GM13977 (cell line): ENCODE data around the gene TAF15.

ENCODE experiments used
- DNase-seq: peaks from one replicate; pipeline ENCODE4 v3.0.0; 2012; ENCODE audit warnings: low spot score
- in situ Hi-C: fragments of 300-500 bp; cut with MboI; formaldehyde crosslinking; loops from one replicate; pipeline ENCODE4 v1.12.0; 2022; ENCODE audit warnings: low sequenced_read_pairs, low pct_unique_long_range_greater_than_20kb, mixed read lengths, inconsistent platforms; ENCODE audit not compliant: unreplicated experiment
- TF ChIP-seq, protein P1 (sequence below): IDR thresholded peaks from 2 replicates; pipeline ENCODE4 v1.5.1; 2012; ENCODE audit warnings: mild to moderate bottlenecking, control low read depth; ENCODE audit not compliant: insufficient read depth; ENCODE audit errors: extremely low read depth, missing control alignments

Gene TAF15

GRCh38 chr17:35784895-35785294 is 24.4 kb upstream of the TAF15 start:
- in situ Hi-C loops, result no loop called here

DNA sequence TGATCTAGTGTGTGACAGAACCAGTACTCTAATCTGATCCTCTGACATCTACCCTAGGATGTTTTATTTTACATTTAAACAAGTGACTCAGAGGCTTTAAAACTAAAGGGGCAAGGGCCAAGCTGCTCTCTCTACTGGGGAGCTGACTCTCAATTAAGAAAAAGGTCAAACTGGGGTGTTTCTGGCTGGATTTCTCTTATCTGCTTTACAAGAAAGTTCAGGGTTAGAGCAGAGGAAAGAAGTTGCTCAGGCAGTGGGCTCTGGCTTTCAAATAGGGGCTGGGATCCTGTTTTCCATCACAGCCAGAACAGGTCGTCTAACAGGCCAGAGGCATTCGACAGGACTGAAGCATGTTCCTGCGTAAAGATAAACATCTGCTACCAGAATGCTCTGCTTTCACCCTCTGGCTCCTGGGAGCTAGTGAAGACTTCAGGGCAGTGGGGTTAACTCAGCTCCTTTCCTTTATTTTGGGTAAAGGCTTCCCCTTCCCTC is 22.3 kb upstream of the TAF15 start:
- TF ChIP-seq, protein P1, sequence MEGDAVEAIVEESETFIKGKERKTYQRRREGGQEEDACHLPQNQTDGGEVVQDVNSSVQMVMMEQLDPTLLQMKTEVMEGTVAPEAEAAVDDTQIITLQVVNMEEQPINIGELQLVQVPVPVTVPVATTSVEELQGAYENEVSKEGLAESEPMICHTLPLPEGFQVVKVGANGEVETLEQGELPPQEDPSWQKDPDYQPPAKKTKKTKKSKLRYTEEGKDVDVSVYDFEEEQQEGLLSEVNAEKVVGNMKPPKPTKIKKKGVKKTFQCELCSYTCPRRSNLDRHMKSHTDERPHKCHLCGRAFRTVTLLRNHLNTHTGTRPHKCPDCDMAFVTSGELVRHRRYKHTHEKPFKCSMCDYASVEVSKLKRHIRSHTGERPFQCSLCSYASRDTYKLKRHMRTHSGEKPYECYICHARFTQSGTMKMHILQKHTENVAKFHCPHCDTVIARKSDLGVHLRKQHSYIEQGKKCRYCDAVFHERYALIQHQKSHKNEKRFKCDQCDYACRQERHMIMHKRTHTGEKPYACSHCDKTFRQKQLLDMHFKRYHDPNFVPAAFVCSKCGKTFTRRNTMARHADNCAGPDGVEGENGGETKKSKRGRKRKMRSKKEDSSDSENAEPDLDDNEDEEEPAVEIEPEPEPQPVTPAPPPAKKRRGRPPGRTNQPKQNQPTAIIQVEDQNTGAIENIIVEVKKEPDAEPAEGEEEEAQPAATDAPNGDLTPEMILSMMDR, result no peak
- in situ Hi-C loops, result no loop called here
- no peak for DNase-seq

More at GRCh38 chr17:35784895-35785294, 24.4 kb upstream of the TAF15 start:
- TF ChIP-seq, protein P1, result no peak
- DNase-seq, result no peak

DNA sequence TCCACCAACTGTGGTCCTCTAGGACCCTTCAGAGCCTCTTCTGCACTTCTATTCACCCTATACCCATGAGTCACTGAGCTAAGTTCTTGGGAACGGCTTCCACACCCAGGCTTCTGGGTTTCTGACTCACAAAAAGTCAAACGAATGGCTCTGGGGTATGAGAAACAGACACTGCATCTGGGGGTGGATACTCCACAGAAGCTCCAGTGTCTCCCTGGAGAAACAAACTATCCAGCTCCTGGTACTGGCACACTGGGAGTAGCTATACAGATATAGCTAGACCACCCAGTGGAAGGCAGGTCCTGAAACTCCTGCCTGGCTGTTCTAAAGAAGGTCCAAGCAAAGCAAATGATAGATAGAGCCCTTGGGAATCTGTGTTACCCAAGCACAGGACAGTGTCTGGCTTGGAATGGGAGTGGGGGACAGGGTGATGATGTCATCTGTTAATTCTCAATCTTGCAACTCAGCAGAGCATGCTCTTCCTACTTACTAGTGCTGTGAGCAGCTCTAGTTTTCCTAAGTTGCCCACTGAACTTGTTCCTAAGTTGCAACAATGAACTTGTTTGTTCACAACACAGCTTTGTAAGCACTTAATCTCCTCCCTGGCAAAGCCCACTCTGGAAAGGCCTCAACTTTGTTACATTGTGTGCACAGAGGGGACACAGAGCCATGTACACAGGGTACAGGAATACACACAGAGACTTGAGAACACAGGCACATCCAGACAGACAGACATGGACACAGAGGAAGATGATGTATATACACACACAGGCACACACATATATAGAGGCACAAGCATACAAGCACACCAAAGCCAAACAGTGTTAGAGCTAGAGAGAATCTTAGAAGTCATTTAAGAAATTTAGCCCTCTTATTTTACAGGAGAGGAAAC is 20.6 kb upstream of the TAF15 start:
- TF ChIP-seq, protein P1, result no peak
- in situ Hi-C loops, result no loop called here
- DNase-seq, result no peak

DNA sequence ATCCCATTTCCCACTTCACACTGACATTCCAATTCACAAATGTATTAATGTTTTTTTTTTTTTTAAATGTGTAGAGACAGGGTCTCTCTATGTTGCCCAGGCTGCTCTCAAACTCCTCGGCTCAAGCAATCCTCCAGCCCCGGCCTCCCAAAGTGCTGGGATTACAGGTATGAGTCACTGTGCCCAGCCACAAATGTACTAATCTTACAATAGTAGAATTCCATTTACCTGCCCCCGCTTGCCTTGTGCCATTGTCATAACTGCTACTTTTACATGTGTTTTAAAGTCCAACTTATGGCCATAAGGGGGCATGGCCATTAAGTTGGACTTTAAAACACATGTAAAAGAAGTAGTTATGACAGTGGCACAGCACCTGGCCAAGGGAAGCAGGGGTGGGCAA is 18.4 kb upstream of the TAF15 start:
- in situ Hi-C loops, result no loop called here
- DNase-seq, result no peak
- TF ChIP-seq, protein P1, result no peak

GRCh38 chr17:35791681-35792350 is 17.5 kb upstream of the TAF15 start:
- no peak for DNase-seq
- in situ Hi-C loops, result no loop called here
- TF ChIP-seq, protein P1, result no peak

DNA sequence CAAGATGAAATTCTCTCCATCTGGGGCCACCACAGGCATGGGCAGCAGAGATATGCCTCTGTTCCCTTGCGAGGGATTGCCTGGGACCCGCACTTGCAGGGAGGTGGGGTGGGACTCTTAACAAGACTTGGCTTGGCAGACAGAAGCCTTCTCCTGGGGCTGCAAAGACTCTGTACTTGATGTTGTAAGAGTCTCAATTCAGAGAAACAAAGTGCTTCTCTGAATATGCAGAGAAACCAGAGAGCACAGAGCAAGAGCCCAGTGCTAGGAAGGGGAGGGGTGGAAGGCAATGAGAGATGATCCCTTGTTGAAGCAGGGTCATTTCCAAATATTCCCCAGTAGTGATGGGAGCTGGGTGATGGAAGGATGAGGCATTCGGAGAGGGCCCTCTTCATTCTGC is 16.0 kb upstream of the TAF15 start:
- no peak for DNase-seq
- TF ChIP-seq, protein P1, result no peak
- in situ Hi-C loops, result no loop called here
